AG10803 (cell line): ENCODE results near the gene RMDN3.

Source experiments
- DNase-seq: peaks from one replicate; pipeline ENCODE4 v3.0.0; 2010; ENCODE audit warnings: low read depth
- H3K4me3 ChIP-seq: 2 replicates; pipeline ENCODE4 v1.5.1; 2011; ENCODE audit warnings: mild to moderate bottlenecking, low read length, control low read depth
- TF ChIP-seq, protein P1 (sequence below): conservative IDR thresholded peaks from 2 replicates; pipeline ENCODE4 v1.5.1; 2011; ENCODE audit warnings: mild to moderate bottlenecking, low read length, control low read depth, inconsistent platforms

The RMDN3 gene

DNA sequence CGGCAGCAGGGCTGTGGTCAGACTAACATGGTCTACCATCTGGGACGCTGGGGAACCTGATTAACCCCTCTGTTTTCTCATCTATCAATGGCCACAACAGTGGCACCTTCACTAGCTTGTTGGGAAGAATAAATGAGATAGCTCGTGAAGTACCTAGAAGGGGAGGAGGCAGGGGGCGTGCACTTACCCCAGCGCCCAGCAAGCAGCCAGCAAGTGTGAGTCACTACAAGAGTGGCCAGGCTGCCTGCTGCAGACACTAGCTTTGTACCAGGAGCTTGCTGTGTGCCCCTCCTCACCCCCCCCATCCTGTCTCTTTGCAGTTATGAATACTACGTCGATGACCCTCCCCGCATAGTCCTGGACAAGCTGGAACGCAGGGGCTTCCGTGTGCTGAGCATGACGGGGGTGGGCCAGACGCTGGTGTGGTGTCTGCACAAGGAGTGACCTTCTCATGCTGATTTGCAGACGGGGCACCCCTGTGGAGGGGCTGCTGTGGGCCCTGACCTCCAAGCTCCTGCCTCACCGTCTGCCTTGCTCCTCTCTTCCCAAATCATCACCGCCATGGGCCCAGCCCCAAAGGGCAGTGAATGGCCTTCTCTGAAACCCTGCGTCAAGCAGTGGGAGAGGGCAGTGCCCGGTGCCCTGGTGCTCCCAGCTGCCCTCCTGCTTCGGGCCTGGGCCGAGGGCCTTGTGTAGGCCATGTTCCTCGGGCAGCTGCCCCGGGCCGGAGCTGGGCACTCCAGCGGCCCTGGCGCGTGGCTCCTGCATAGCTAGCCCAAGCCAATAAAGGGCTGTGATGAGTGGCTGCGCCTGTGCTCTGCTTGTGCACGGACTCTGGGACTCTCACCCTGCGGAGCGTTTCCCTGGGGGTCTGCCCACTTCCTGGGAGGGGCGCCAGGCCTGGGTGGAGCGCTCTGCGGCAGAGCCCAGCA lies 12.1 kb upstream of the RMDN3 start:
- H3K4me3 ChIP-seq, result no peak overlapping the region
- DNase-seq, result no peak
- TF ChIP-seq, protein P1, sequence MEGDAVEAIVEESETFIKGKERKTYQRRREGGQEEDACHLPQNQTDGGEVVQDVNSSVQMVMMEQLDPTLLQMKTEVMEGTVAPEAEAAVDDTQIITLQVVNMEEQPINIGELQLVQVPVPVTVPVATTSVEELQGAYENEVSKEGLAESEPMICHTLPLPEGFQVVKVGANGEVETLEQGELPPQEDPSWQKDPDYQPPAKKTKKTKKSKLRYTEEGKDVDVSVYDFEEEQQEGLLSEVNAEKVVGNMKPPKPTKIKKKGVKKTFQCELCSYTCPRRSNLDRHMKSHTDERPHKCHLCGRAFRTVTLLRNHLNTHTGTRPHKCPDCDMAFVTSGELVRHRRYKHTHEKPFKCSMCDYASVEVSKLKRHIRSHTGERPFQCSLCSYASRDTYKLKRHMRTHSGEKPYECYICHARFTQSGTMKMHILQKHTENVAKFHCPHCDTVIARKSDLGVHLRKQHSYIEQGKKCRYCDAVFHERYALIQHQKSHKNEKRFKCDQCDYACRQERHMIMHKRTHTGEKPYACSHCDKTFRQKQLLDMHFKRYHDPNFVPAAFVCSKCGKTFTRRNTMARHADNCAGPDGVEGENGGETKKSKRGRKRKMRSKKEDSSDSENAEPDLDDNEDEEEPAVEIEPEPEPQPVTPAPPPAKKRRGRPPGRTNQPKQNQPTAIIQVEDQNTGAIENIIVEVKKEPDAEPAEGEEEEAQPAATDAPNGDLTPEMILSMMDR, result no peak

- TF ChIP-seq, protein P1, result no peak
- no peak overlapping the region for H3K4me3 ChIP-seq
- DNase-seq, result no peak
These were observed 11.3 kb upstream of the RMDN3 start for GRCh38 chr15:40766194-40766815.

GRCh38 chr15:40764629-40765103 lies 9.6 kb upstream of the RMDN3 start:
- TF ChIP-seq, protein P1, result no peak
- H3K4me3 ChIP-seq, result peak overlapping the region; percentile 61
- DNase-seq, result no peak

DNA sequence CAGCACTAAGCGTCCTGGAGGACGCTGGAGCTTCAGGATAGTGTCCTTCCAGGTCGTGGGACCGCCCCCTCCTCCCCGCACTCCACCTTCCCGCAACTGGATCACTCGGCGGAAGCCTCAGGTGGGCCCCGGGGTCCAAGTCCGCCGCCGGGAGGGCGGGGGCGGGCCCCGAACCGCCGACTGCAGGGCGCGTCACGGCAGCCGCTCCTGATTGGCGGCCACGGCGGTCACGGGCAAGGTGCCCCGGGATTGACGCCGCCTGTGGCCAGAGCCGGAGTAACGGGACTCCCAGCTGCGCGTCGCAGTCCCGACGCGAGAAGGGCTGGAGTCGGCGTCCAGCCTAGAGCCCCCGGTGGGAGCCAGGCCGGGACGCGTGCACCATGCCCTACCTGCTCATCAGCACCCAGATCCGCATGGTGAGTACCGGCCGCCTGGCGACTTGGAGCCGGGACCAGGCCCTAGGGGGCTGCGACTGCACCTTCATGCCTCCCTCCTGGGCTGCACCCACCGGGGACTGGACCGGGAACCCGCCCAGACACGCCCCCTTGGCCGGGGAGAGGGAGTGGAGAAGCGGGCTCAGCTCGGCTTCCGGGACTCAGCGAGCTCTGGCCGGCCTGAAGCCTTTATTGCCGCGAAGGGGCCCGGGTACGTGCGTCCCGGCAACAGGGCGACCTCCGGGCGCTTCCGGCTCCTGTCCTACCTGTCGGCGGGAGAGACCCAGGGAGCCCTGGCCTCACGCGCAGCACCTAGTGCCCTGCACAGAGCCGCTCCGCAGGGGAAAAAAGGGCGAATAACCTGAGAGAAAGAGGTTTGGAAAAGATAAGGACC lies 9.0 kb upstream of the RMDN3 start, which contains the start of gene GCHFR:
Gene GCHFR, plus strand, starts transcription at position 268 of the 828 bp plus-strand sequence. Its CDS starts 113 bp downstream, at position 381.
- DNase-seq, result peak; percentile 43
- TF ChIP-seq, protein P1, result peak; percentile 34
- peak within 1 kb of the TSS; percentile 61 for H3K4me3 ChIP-seq

GRCh38 chr15:40762919-40763800 lies 8.1 kb upstream of the RMDN3 start:
- peak; percentile 25 for DNase-seq
- TF ChIP-seq, protein P1, result no peak
- peak overlapping the region; percentile 61 for H3K4me3 ChIP-seq

GRCh38 chr15:40759961-40760360 lies 4.9 kb upstream of the RMDN3 start:
- TF ChIP-seq, protein P1, result no peak
- no peak overlapping the region for H3K4me3 ChIP-seq
- no peak for DNase-seq
